ENCODE data around the gene LRRC27.

LRRC27 gene

GRCh38 chr10:132381741-132382140, 49.7 kb downstream of the LRRC27 start:
- H3K4me3 ChIP-seq (replicated peaks in 1 of 2; ENCODE audit: low read depth in 2 of 2, low read length in 2 of 2), result no peak overlapping the region
- no peak for TF ChIP-seq CTCF (IDR thresholded peaks at IDR 0.05; ENCODE audit: low read depth, low read length)
- no peak for DNase-seq (ENCODE audit: low read depth in 2 of 2)

GRCh38 chr10:132382231-132382922, 50.4 kb downstream of the LRRC27 start:
- H3K4me3 ChIP-seq (replicated peaks in 1 of 2; ENCODE audit: low read depth in 2 of 2, low read length in 2 of 2), result no peak overlapping the region
- no peak for TF ChIP-seq CTCF (IDR thresholded peaks at IDR 0.05; ENCODE audit: low read depth, low read length)
- no peak for DNase-seq (ENCODE audit: low read depth in 2 of 2)

GRCh38 chr10:132383101-132383500, 51.1 kb downstream of the LRRC27 start:
- no peak for DNase-seq (ENCODE audit: low read depth in 2 of 2)
- no peak for TF ChIP-seq CTCF (IDR thresholded peaks at IDR 0.05; ENCODE audit: low read depth, low read length)
- no peak overlapping the region for H3K4me3 ChIP-seq (replicated peaks in 1 of 2; ENCODE audit: low read depth in 2 of 2, low read length in 2 of 2)

GRCh38 chr10:132383751-132384196, 51.8 kb downstream of the LRRC27 start:
- no peak for DNase-seq (ENCODE audit: low read depth in 2 of 2)
- H3K4me3 ChIP-seq (replicated peaks in 1 of 2; ENCODE audit: low read depth in 2 of 2, low read length in 2 of 2), result no peak overlapping the region
- no peak for TF ChIP-seq CTCF (IDR thresholded peaks at IDR 0.05; ENCODE audit: low read depth, low read length)

GRCh38 chr10:132384618-132385388, 52.8 kb downstream of the LRRC27 start:
- H3K4me3 ChIP-seq (replicated peaks in 1 of 2; ENCODE audit: low read depth in 2 of 2, low read length in 2 of 2), result no peak overlapping the region
- TF ChIP-seq CTCF (IDR thresholded peaks at IDR 0.05; ENCODE audit: low read depth, low read length), result no peak
- DNase-seq (ENCODE audit: low read depth in 2 of 2), result no peak

GRCh38 chr10:132385389-132385667, 53.3 kb downstream of the LRRC27 start:
- no peak for TF ChIP-seq CTCF (IDR thresholded peaks at IDR 0.05; ENCODE audit: low read depth, low read length)
- no peak overlapping the region for H3K4me3 ChIP-seq (replicated peaks in 1 of 2; ENCODE audit: low read depth in 2 of 2, low read length in 2 of 2)
- no peak for DNase-seq (ENCODE audit: low read depth in 2 of 2)
